ENCODE measurements around the gene ERP44.

- no peak for TF ChIP-seq EZH2 (IDR thresholded peaks at IDR 0.05; ENCODE audit: low read depth)
- TF ChIP-seq, protein P1, sequence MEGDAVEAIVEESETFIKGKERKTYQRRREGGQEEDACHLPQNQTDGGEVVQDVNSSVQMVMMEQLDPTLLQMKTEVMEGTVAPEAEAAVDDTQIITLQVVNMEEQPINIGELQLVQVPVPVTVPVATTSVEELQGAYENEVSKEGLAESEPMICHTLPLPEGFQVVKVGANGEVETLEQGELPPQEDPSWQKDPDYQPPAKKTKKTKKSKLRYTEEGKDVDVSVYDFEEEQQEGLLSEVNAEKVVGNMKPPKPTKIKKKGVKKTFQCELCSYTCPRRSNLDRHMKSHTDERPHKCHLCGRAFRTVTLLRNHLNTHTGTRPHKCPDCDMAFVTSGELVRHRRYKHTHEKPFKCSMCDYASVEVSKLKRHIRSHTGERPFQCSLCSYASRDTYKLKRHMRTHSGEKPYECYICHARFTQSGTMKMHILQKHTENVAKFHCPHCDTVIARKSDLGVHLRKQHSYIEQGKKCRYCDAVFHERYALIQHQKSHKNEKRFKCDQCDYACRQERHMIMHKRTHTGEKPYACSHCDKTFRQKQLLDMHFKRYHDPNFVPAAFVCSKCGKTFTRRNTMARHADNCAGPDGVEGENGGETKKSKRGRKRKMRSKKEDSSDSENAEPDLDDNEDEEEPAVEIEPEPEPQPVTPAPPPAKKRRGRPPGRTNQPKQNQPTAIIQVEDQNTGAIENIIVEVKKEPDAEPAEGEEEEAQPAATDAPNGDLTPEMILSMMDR (conservative IDR thresholded peaks at IDR 0.05), result no peak
These were observed 27.1 kb upstream of the ERP44 start for GRCh38 chr9:100125910-100126309.

All from PC-9 (cell line).